Esophagus muscularis mucosa (tissue), 4 donors: ENCODE data around the gene TMEM72. TPM values are rescaled to one million over a fixed set of nuclear protein-coding genes. Genes with fewer than 3 reads are reported as not detected.

Experiments
- DNase-seq: peaks from one replicate; pipeline ENCODE4 v3.0.0-alpha.2; 2017; ENCODE audit errors: extremely low spot score
- H3K27ac ChIP-seq, 4 donors: fragments of 200-600 bp; sonication (generic); replicated peaks in 1 of 4; 1 replicate in 3 of 4; 2 replicates in 1 of 4; pipeline ENCODE4 v1.5.1; 2016 to 2019; ENCODE audit warnings: mild to moderate bottlenecking in 1 of 4
- H3K27me3 ChIP-seq, 4 donors: fragments of 200-600 bp; sonication (generic); one replicate each; pipeline versions ENCODE4 v1.5.1 to v1.6.0; 2016 to 2019
- H3K36me3 ChIP-seq, 4 donors: fragments of 200-600 bp; sonication (generic); one replicate each; pipeline ENCODE4 v1.5.1; 2016 to 2019
- H3K4me1 ChIP-seq, 4 donors: fragments of 200-600 bp; sonication (generic); one replicate each; pipeline ENCODE4 v1.5.1; 2016 to 2019
- H3K4me3 ChIP-seq, 4 donors: fragments of 200-600 bp; sonication (generic); 1 replicate in 2 of 4; 2 replicates in 2 of 4; pipeline ENCODE4 v1.5.1; 2016 to 2019; ENCODE audit warnings: mild to moderate bottlenecking in 4 of 4, moderate library complexity in 1 of 4
- H3K9me3 ChIP-seq, 4 donors: fragments of 200-600 bp; sonication (generic); 1 replicate in 3 of 4; 2 replicates in 1 of 4; pipeline ENCODE4 v1.5.1; 2016 to 2019
- CTCF ChIP-seq, 3 experiments: fragments of 200-600 bp in 2 of 3; fragments of 450-650 bp in 1 of 3; sonication (generic) in 2 of 3; IDR thresholded peaks; one replicate each; pipeline ENCODE4 v1.5.1; 2017 to 2019; ENCODE audit warnings: antibody characterized with exemption in 3 of 3, mild to moderate bottlenecking in 2 of 3, moderate library complexity in 1 of 3
- EP300 ChIP-seq: sonication (generic); formaldehyde crosslinking; IDR thresholded peaks from one replicate; pipeline ENCODE4 v1.6.1; 2017; ENCODE audit warnings: antibody characterized with exemption
- POLR2A ChIP-seq: fragments of 450-650 bp; IDR thresholded peaks from one replicate; pipeline ENCODE4 v1.6.1; 2017; ENCODE audit warnings: antibody characterized with exemption, moderate library complexity, mild to moderate bottlenecking, low read depth
- POLR2AphosphoS5 ChIP-seq, 2 donors: sonication (generic); formaldehyde crosslinking; IDR thresholded peaks; one replicate each; pipeline ENCODE4 v1.6.1; 2017; ENCODE audit warnings: antibody characterized with exemption in 2 of 2
- WGBS: methylation state at CpG from one replicate; pipeline ENCODE4 v1.1.5; 2018; 5-methylcytosine and 5-hydroxymethylcytosine counted together
- intact Hi-C: fragments of 100-400 bp; cut with DNase I; formaldehyde crosslinking; loops from one replicate; pipeline ENCODE4 v1.15.1; 2023
- total RNA-seq, 4 donors: library from RNA; depleted of rRNA; stranded (reverse); fragments of >200 nt; gene quantifications; one replicate each; pipeline versions ENCODE4 v1.1.0 to v1.2.1, GENCODE V29; 2016

Gene TMEM72
- total RNA-seq, 4 donors from 2014 or later, result not detected

- DNase-seq, result no peak
- H3K9me3 ChIP-seq, result no peaks in the 10 kb centered on the region
- H3K4me3 ChIP-seq, result no peak overlapping the region
- intact Hi-C loops, result no loop called here
- peaks cover 77 to 100% (median 98%) of the 10 kb centered on the region in 4 donors for H3K4me1 ChIP-seq
- WGBS, result 81% methylated on average over 13 of the region's 14 CpGs
- no peaks in the 10 kb centered on the region for H3K27me3 ChIP-seq
- H3K36me3 ChIP-seq, result peaks cover 0 to 53% (median 27%) of the 10 kb centered on the region in 4 donors
- H3K27ac ChIP-seq, result peak overlapping the region; percentile 88 to 92 (median 90)
- TF ChIP-seq POLR2A (no peak), CTCF (IDR thresholded peaks at IDR 0.05) (no peak), EP300 (no peak), POLR2AphosphoS5 (IDR thresholded peaks at IDR 0.05) (no peak)
These were observed 69.4 kb downstream of the TMEM72 start for GRCh38 chr10:44980309-44981171.

DNA sequence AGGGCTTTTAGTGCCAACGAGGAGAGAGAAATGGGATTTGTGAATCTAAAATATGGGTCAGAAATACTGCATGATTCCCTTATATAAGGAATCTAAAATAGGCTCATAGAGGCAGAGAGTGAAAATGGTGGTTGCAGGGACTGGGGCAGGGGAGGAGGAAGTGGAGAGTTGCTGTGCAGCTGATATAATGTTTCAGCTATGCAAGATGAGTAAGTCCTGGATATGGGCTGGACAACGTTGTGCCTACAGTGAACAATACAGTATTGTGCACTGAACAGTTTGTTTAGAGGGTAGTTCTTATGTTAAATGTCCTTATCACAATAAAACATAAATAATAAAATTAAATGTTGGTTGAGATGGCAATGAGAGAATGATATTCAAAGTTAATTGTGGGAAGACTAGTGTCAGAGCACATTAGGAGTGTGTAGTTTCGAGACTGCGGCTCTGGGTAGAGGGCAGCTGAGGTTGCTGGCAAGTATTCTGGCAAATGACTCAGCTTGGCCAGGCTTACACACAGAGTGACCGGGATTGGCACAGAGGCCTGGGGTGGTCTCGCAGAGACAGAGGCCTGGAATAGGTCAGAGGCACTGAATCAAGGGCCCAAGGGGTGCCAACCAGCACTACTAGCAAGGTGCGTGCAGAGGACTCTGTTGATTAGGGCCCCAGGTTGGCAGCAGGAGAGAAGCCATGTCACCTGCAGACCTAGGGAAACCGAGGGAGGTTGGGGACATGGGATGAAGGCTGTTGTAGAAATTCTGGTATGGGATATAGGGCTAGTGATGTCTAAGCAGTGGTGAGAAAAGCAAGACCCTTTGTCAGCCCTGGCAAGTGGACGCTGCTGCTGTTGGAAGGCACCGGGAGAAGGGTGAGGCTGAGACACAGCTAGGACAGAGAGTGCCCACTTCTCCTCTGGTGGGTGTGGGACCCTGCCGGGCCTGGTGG lies 70.3 kb downstream of the TMEM72 start:
- 55% methylated on average over 10 of the region's 11 CpGs for WGBS
- Histone ChIP-seq H3K4me3 (no peak overlapping the region), H3K36me3 (peaks cover 0 to 59% (median 25%) of the 10 kb centered on the region in 4 donors), H3K4me1 (peaks cover 76 to 100% (median 97%) of the 10 kb centered on the region in 4 donors), H3K9me3 (no peaks in the 10 kb centered on the region), H3K27me3 (no peaks in the 10 kb centered on the region), H3K27ac (peak overlapping the region; percentile 88 to 92 (median 90))
- intact Hi-C loops, result no loop called here
- TF ChIP-seq POLR2AphosphoS5 (IDR thresholded peaks at IDR 0.05) (peak; percentile 26 to 60), EP300 (no peak)
- DNase-seq, result no peak

DNA sequence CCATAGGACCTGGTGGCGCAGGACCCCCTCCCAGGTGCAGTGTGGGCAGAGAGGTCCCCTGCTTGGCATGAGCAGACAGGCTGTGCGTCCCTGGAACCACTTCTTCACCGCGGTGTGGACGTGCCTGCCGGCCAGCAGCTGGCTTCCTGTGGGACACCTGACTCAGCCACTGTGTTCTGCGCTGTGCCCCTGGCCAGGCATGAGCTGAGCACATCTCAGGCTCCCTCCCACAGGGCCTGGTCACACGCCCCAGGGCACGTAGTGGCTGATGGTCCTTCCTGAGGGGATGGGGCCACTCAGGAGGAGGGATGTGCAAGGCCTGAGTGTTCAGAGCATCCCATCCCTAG lies 71.0 kb downstream of the TMEM72 start:
- H3K36me3 ChIP-seq, result peaks cover 0 to 59% (median 25%) of the 10 kb centered on the region in 4 donors
- TF ChIP-seq EP300, result no peak
- TF ChIP-seq POLR2AphosphoS5 (IDR thresholded peaks at IDR 0.05), result peak; percentile 57 to 77
- H3K9me3 ChIP-seq, result no peaks in the 10 kb centered on the region
- peak overlapping the region; percentile 88 to 92 (median 90) for H3K27ac ChIP-seq
- WGBS, result 86% methylated on average over 8 of the region's 9 CpGs
- no peaks in the 10 kb centered on the region for H3K27me3 ChIP-seq
- intact Hi-C loops, result no loop called here
- H3K4me3 ChIP-seq, result no peak overlapping the region
- H3K4me1 ChIP-seq, result peaks cover 73 to 99% (median 94%) of the 10 kb centered on the region in 4 donors
- DNase-seq, result no peak

- H3K27ac ChIP-seq, result peak overlapping the region; percentile 88 to 92 (median 90)
- no peaks in the 10 kb centered on the region for H3K9me3 ChIP-seq
- H3K4me1 ChIP-seq, result peaks cover 73 to 98% (median 92%) of the 10 kb centered on the region in 4 donors
- no peak for DNase-seq
- no peaks in the 10 kb centered on the region for H3K27me3 ChIP-seq
- 55% methylated on average over 2 of the region's 9 CpGs for WGBS
- no peak overlapping the region for H3K4me3 ChIP-seq
- peaks cover 0 to 59% (median 27%) of the 10 kb centered on the region in 4 donors for H3K36me3 ChIP-seq
- TF ChIP-seq POLR2AphosphoS5 (IDR thresholded peaks at IDR 0.05), result no peak
- no peak for TF ChIP-seq CTCF (IDR thresholded peaks at IDR 0.05)
- no peak for TF ChIP-seq EP300
- no peak for TF ChIP-seq POLR2A
- intact Hi-C loops, result no loop called here
These were observed 71.4 kb downstream of the TMEM72 start for GRCh38 chr10:44982496-44982895.

- intact Hi-C loops, result no loop called here
- TF ChIP-seq CTCF (IDR thresholded peaks at IDR 0.05) (no peak), POLR2A (no peak), POLR2AphosphoS5 (IDR thresholded peaks at IDR 0.05) (no peak), EP300 (no peak)
- H3K27me3 ChIP-seq, result no peaks in the 10 kb centered on the region
- 92% methylated on average over 9 of the region's 13 CpGs for WGBS
- H3K4me3 ChIP-seq, result no peak overlapping the region
- no peaks in the 10 kb centered on the region for H3K9me3 ChIP-seq
- peak overlapping the region; percentile 88 to 92 (median 90) for H3K27ac ChIP-seq
- peaks cover 0 to 59% (median 27%) of the 10 kb centered on the region in 4 donors for H3K36me3 ChIP-seq
- H3K4me1 ChIP-seq, result peaks cover 73 to 90% (median 85%) of the 10 kb centered on the region in 4 donors
- DNase-seq, result no peak
These were observed 72.1 kb downstream of the TMEM72 start for GRCh38 chr10:44983066-44983894.
